OCI-LY1 (cell line): Measurements from ENCODE around the gene ROR1.

Experiments
- CTCF ChIP-seq: fragments of 200-600 bp; sonication (generic), shearing (Covaris generic); IDR thresholded peaks from 2 replicates; pipeline ENCODE4 v1.5.1; 2017; ENCODE audit warnings: mild to moderate bottlenecking, antibody characterized with exemption, low read length, moderate library complexity, mixed read lengths
- EZH2 ChIP-seq: fragments of 200-600 bp; sonication (generic), shearing (Covaris generic); IDR thresholded peaks from 2 replicates; pipeline ENCODE4 v1.8.0; 2017; ENCODE audit warnings: borderline replicate concordance, mixed run types, mild to moderate bottlenecking, antibody characterized with exemption, low read length, moderate library complexity, mixed read lengths

- TF ChIP-seq CTCF: no peak
- no peak for TF ChIP-seq EZH2
These were observed 97.6 kb downstream of the ROR1 start for GRCh38 chr1:63871463-63871862.
